ENCODE results near the gene HECTD1.

The HECTD1 gene

GRCh38 chr14:31154956-31155355 is 52.6 kb downstream of the HECTD1 start:
- Histone ChIP-seq H3K4me3 (ENCODE audit: low read depth, low read length) (no peak overlapping the region), H3K27me3 (ENCODE audit: insufficient read depth, low read length) (no peaks in the 10 kb centered on the region), H3K79me2 (ENCODE audit: control insufficient read depth, insufficient read depth, low read length, unreplicated experiment) (no peaks in the 10 kb centered on the region), H3K27ac (ENCODE audit: low read depth, low read length) (no peak overlapping the region), H3K4me1 (ENCODE audit: control insufficient read depth, insufficient read depth, low read length, unreplicated experiment) (peaks cover 15% of the 10 kb centered on the region), H2AFZ (ENCODE audit: low read length, unreplicated experiment) (no peak overlapping the region), H3K36me3 (ENCODE audit: insufficient read depth, low read length) (peaks cover 21% of the 10 kb centered on the region)

GRCh38 chr14:31142455-31143087 is 65.0 kb downstream of the HECTD1 start:
- Histone ChIP-seq H3K36me3 (ENCODE audit: insufficient read depth, low read length) (peaks cover 36% of the 10 kb centered on the region), H3K27me3 (ENCODE audit: insufficient read depth, low read length) (no peaks in the 10 kb centered on the region), H2AFZ (ENCODE audit: low read length, unreplicated experiment) (no peak overlapping the region), H3K27ac (ENCODE audit: low read depth, low read length) (no peak overlapping the region), H3K4me3 (ENCODE audit: low read depth, low read length) (no peak overlapping the region), H3K79me2 (ENCODE audit: control insufficient read depth, insufficient read depth, low read length, unreplicated experiment) (no peaks in the 10 kb centered on the region), H3K4me1 (ENCODE audit: control insufficient read depth, insufficient read depth, low read length, unreplicated experiment) (no peaks in the 10 kb centered on the region)

- Histone ChIP-seq H3K27me3 (ENCODE audit: insufficient read depth, low read length) (no peaks in the 10 kb centered on the region), H3K4me1 (ENCODE audit: control insufficient read depth, insufficient read depth, low read length, unreplicated experiment) (no peaks in the 10 kb centered on the region), H3K4me3 (ENCODE audit: low read depth, low read length) (no peak overlapping the region), H3K27ac (ENCODE audit: low read depth, low read length) (no peak overlapping the region), H3K79me2 (ENCODE audit: control insufficient read depth, insufficient read depth, low read length, unreplicated experiment) (no peaks in the 10 kb centered on the region), H3K36me3 (ENCODE audit: insufficient read depth, low read length) (peaks cover 45% of the 10 kb centered on the region), H2AFZ (ENCODE audit: low read length, unreplicated experiment) (no peak overlapping the region)
Measured at GRCh38 chr14:31139301-31139847, 68.2 kb downstream of the HECTD1 start.

- H3K4me1 ChIP-seq (ENCODE audit: control insufficient read depth, insufficient read depth, low read length, unreplicated experiment) = no peaks in the 10 kb centered on the region
- H3K27me3 ChIP-seq (ENCODE audit: insufficient read depth, low read length) = no peaks in the 10 kb centered on the region
- no peak overlapping the region for H2AFZ ChIP-seq (ENCODE audit: low read length, unreplicated experiment)
- H3K79me2 ChIP-seq (ENCODE audit: control insufficient read depth, insufficient read depth, low read length, unreplicated experiment) = no peaks in the 10 kb centered on the region
- peaks cover 35% of the 10 kb centered on the region for H3K36me3 ChIP-seq (ENCODE audit: insufficient read depth, low read length)
- no peak overlapping the region for H3K4me3 ChIP-seq (ENCODE audit: low read depth, low read length)
- H3K27ac ChIP-seq (ENCODE audit: low read depth, low read length) = no peak overlapping the region
Measured at GRCh38 chr14:31138301-31138700, 69.3 kb downstream of the HECTD1 start.

- H3K4me1 ChIP-seq (ENCODE audit: control insufficient read depth, insufficient read depth, low read length, unreplicated experiment) = no peaks in the 10 kb centered on the region
- H3K36me3 ChIP-seq (ENCODE audit: insufficient read depth, low read length) = peaks cover 42% of the 10 kb centered on the region
- peaks cover 2% of the 10 kb centered on the region for H3K79me2 ChIP-seq (ENCODE audit: control insufficient read depth, insufficient read depth, low read length, unreplicated experiment)
- H3K4me3 ChIP-seq (ENCODE audit: low read depth, low read length) = no peak overlapping the region
- H2AFZ ChIP-seq (ENCODE audit: low read length, unreplicated experiment) = no peak overlapping the region
- H3K27ac ChIP-seq (ENCODE audit: low read depth, low read length) = no peak overlapping the region
- H3K27me3 ChIP-seq (ENCODE audit: insufficient read depth, low read length) = no peaks in the 10 kb centered on the region
Measured at GRCh38 chr14:31137214-31137889, 70.2 kb downstream of the HECTD1 start.

GRCh38 chr14:31133133-31133532 is 74.5 kb downstream of the HECTD1 start:
- peaks cover 53% of the 10 kb centered on the region for H3K36me3 ChIP-seq (ENCODE audit: insufficient read depth, low read length)
- H3K79me2 ChIP-seq (ENCODE audit: control insufficient read depth, insufficient read depth, low read length, unreplicated experiment) = peaks cover 2% of the 10 kb centered on the region
- no peak overlapping the region for H2AFZ ChIP-seq (ENCODE audit: low read length, unreplicated experiment)

GRCh38 chr14:31128601-31129526 is 78.7 kb downstream of the HECTD1 start:
- H3K36me3 ChIP-seq (ENCODE audit: insufficient read depth, low read length) = peaks cover 45% of the 10 kb centered on the region
- H3K79me2 ChIP-seq (ENCODE audit: control insufficient read depth, insufficient read depth, low read length, unreplicated experiment) = peaks cover 2% of the 10 kb centered on the region
- no peak overlapping the region for H3K4me3 ChIP-seq (ENCODE audit: low read depth, low read length)
- no peaks in the 10 kb centered on the region for H3K27me3 ChIP-seq (ENCODE audit: insufficient read depth, low read length)
- H3K27ac ChIP-seq (ENCODE audit: low read depth, low read length) = no peak overlapping the region
- H3K4me1 ChIP-seq (ENCODE audit: control insufficient read depth, insufficient read depth, low read length, unreplicated experiment) = no peaks in the 10 kb centered on the region
- H2AFZ ChIP-seq (ENCODE audit: low read length, unreplicated experiment) = no peak overlapping the region

More at GRCh38 chr14:31133133-31133532, 74.5 kb downstream of the HECTD1 start:
- H3K4me1 ChIP-seq (ENCODE audit: control insufficient read depth, insufficient read depth, low read length, unreplicated experiment) = no peaks in the 10 kb centered on the region
- H3K4me3 ChIP-seq (ENCODE audit: low read depth, low read length) = no peak overlapping the region
- no peaks in the 10 kb centered on the region for H3K27me3 ChIP-seq (ENCODE audit: insufficient read depth, low read length)
- H3K27ac ChIP-seq (ENCODE audit: low read depth, low read length) = no peak overlapping the region

- no peak overlapping the region for H3K27ac ChIP-seq (ENCODE audit: low read depth, low read length)
- H3K79me2 ChIP-seq (ENCODE audit: control insufficient read depth, insufficient read depth, low read length, unreplicated experiment) = peaks cover 2% of the 10 kb centered on the region
Measured at GRCh38 chr14:31127690-31128089, 79.9 kb downstream of the HECTD1 start.

GRCh38 chr14:31126680-31127079 is 80.9 kb downstream of the HECTD1 start:
- no peaks in the 10 kb centered on the region for H3K79me2 ChIP-seq (ENCODE audit: control insufficient read depth, insufficient read depth, low read length, unreplicated experiment)
- no peak overlapping the region for H3K4me3 ChIP-seq (ENCODE audit: low read depth, low read length)
- H3K36me3 ChIP-seq (ENCODE audit: insufficient read depth, low read length) = peaks cover 47% of the 10 kb centered on the region

More at GRCh38 chr14:31127690-31128089, 79.9 kb downstream of the HECTD1 start:
- no peaks in the 10 kb centered on the region for H3K4me1 ChIP-seq (ENCODE audit: control insufficient read depth, insufficient read depth, low read length, unreplicated experiment)
- no peaks in the 10 kb centered on the region for H3K27me3 ChIP-seq (ENCODE audit: insufficient read depth, low read length)
- peaks cover 53% of the 10 kb centered on the region for H3K36me3 ChIP-seq (ENCODE audit: insufficient read depth, low read length)
- no peak overlapping the region for H3K4me3 ChIP-seq (ENCODE audit: low read depth, low read length)
- H2AFZ ChIP-seq (ENCODE audit: low read length, unreplicated experiment) = no peak overlapping the region

GRCh38 chr14:31125231-31125630 is 82.4 kb downstream of the HECTD1 start:
- H3K27ac ChIP-seq (ENCODE audit: low read depth, low read length) = no peak overlapping the region
- no peak overlapping the region for H2AFZ ChIP-seq (ENCODE audit: low read length, unreplicated experiment)
- H3K4me3 ChIP-seq (ENCODE audit: low read depth, low read length) = no peak overlapping the region
- peaks cover 50% of the 10 kb centered on the region for H3K36me3 ChIP-seq (ENCODE audit: insufficient read depth, low read length)
- no peaks in the 10 kb centered on the region for H3K79me2 ChIP-seq (ENCODE audit: control insufficient read depth, insufficient read depth, low read length, unreplicated experiment)
- H3K27me3 ChIP-seq (ENCODE audit: insufficient read depth, low read length) = no peaks in the 10 kb centered on the region
- no peaks in the 10 kb centered on the region for H3K4me1 ChIP-seq (ENCODE audit: control insufficient read depth, insufficient read depth, low read length, unreplicated experiment)

More at GRCh38 chr14:31126680-31127079, 80.9 kb downstream of the HECTD1 start:
- no peaks in the 10 kb centered on the region for H3K4me1 ChIP-seq (ENCODE audit: control insufficient read depth, insufficient read depth, low read length, unreplicated experiment)
- no peak overlapping the region for H2AFZ ChIP-seq (ENCODE audit: low read length, unreplicated experiment)
- no peak overlapping the region for H3K27ac ChIP-seq (ENCODE audit: low read depth, low read length)
- H3K27me3 ChIP-seq (ENCODE audit: insufficient read depth, low read length) = no peaks in the 10 kb centered on the region

Data from ACC112 (cell line).